HG03521 (cell line): ENCODE results near the gene PTPRN2.
"Not testable (repeated sequence)": the region's sequence is repeated elsewhere in the genome, so short reads cannot be mapped to it uniquely, and the experiment has no call there.

ENCODE experiments used
- ATAC-seq: cut with Tn5 transposase; IDR thresholded peaks from one replicate; pipeline ENCODE4 v1.9.1; 2021; ENCODE audit warnings: mild to moderate bottlenecking, moderate library complexity; ENCODE audit not compliant: unreplicated experiment

Gene PTPRN2

GRCh38 chr7:157908006-157908782 lies 679.4 kb downstream of the PTPRN2 start:
- ATAC-seq = no peak

DNA sequence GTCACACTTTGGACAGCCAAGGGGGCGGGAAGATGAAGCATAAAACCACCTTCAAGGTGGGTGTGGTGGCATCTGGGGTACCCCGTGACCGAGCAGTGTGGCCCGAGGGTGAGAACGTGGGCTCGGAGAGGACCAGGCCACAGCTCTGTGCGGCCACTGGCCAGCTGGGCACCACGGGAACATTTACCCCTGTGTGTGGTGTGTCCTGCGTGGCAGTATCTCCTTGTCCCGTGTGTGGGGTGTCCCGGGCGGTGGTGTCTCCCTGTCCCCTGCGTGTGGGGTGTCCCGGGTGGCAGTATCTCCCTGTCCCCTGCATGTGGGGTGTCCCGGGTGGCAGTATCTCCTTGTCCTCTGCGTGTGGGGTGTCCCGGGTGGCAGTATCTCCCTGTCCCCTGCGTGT lies 680.5 kb downstream of the PTPRN2 start:
- no peak for ATAC-seq

DNA sequence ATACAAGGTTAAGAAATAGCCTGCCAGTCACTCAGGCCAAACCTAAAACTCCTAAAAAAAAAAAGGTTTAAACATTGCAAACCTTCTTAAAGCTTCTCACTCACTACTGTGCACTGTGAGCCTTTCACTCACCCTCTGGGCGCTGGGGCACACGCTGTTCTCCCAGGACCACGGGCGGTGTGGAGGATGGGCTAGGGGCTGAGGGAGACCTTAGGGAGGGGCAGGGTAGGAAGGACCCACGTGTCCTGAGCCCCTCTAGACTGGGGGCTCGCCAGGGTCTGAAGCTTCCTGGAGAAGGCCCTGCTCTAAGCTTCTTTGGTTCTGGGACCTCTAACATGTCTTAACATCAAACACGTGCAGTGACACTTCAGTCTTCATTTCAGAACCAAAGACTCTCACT lies 681.0 kb downstream of the PTPRN2 start:
- ATAC-seq = no peak

- ATAC-seq = no peak
These were observed 681.8 kb downstream of the PTPRN2 start for GRCh38 chr7:157905651-157906461.

- ATAC-seq = no peak
These were observed 682.6 kb downstream of the PTPRN2 start for GRCh38 chr7:157904866-157905570.

GRCh38 chr7:157904211-157904865 lies 683.3 kb downstream of the PTPRN2 start:
- ATAC-seq = no peak

DNA sequence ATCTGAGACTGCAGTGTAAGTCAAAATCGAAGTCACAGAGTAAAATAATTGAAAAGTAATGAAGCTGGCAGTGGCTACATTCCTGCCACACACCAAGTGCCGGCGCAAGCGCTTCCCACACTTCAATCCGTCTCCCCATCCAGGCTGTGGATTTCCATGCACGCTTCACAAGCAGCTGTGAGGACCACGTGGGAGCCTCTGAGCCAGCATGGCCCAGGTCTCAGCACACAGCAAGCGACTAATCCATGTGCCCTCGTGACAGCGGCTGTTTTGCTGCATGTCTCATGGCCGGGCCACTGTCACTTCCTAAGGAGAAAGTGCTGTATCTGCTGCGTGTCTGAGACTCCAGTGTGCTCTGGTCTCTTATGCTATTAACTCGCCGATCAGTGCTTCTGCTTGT lies 683.9 kb downstream of the PTPRN2 start:
- no peak for ATAC-seq

GRCh38 chr7:157903296-157903695 lies 684.3 kb downstream of the PTPRN2 start:
- ATAC-seq = no peak

DNA sequence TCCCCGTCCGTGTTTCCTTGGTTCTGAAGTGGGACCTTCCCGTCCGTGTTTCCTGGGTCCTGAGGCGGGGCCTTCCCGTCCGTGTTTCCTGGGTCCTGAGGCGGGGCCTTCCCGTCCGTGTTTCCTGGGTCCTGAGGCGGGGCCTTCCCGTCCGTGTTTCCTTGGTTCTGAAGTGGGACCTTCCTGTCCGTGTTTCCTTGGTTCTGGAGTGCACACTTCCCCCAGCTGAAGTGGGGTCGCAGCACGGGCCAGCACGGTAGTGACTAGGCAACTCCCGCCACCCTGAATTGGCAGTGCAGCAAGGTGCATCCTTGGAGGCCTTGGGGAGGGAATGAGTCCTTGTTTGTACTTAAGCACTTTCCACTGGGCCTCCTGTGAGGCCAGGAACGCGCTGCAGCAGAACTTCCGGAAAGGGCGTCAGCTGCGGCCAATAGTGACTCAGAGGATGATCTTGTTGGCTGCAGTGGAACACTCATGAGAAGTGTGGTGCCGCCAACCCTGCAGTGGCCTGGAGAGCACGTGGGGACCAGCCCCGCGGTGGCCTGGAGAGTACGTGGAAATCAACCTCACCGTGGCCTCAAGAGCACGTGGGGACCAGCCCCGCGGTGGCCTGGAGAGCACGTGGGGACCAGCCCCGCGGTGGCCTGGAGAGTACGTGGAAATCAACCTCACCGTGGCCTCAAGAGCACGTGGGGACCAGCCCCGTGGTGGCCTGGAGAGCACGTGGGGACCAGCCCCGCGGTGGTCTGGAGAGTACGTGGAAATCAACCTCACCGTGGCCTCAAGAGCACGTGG lies 685.6 kb downstream of the PTPRN2 start:
- not testable (repeated sequence) for ATAC-seq

DNA sequence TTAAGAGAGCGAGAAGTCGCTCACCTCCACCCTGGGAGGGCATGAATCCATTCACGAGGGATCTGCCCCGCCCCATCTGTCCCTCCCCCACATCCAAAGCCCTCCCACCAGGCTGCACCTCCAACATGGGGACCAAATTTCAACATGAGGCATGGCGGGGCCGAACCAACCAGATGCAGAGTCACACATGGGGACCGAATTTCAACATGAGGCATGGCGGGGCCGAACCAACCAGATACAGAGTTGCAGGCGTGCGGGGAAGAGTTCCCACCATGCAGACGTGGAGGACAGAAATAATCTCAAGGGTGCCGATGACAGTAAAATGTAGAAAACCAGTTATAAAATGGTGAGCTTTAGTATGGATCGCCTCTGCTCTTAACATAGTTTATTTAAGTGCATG lies 686.5 kb downstream of the PTPRN2 start:
- no peak for ATAC-seq

DNA sequence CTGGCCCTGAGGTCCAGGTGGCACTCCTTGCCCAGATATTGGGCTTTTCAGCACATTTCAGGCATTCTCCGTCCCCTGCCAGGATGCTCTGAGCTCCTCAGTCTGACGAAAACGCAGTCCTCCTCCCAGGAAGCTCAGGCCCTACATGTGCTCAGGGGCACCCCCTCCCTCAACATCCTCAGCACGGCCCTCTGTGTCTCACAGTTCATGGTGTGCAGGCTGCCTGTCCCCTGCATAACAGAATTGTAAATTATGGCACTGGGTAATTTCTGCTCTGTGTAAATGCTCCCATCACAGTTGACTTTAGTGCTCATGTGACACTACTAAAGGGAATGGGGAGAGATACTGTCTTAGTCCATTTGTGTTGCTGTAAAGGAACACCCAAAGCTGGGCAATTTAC lies 687.1 kb downstream of the PTPRN2 start:
- no peak for ATAC-seq

GRCh38 chr7:157900011-157900410 lies 687.6 kb downstream of the PTPRN2 start:
- no peak for ATAC-seq

DNA sequence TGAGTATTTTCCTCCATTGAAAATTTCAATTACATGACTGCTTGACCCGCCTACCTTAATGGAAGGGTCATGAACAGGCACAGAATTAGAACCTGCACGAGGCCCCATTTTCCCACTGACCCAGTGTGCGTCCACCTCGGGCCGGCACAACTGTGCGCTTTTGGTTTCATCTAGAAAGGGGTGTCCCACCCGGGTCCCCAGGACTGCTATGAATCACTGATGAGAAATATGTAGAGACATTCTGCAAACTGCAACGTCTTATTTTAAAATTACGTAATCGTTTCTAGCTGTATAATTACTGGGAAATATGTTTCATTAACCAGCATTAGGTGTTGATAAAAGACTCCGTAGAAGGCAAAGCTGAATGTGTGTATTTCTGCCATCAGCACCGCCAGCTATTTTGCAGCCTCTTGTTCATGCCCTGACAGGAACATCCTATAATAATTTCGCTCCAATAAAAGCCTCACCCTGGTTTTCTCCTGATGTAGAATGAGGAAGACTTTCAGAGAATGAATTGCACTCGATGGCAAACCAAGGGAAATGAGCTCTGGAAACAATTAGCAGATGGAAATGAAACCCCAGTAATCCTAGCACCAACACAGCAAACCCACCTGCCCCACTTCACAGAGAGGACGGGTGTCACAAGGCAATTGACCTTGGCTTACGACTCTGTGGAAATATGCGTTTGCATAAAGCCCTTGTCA lies 688.7 kb downstream of the PTPRN2 start:
- no peak for ATAC-seq

DNA sequence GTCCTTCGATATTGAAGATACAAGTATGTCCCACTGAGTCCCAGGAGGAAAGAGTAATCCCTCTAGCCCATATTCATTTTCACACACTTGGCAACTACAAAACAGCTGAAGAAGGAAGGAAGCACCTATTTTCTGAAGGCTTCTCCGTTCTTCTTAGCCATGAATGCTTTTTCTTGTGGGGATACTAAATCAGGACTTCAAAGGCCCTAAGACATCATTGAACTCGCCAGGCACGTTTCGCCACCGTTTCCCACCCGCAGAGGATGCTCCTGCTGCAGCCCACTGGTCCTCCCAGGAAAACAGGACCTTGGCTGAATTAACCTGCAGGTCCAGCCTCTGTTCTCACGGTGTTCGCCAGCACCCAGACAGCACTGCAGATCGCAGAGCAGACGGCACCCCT lies 689.4 kb downstream of the PTPRN2 start:
- no peak for ATAC-seq

- no peak for ATAC-seq
These were observed 689.9 kb downstream of the PTPRN2 start for GRCh38 chr7:157897681-157898080.

- no peak for ATAC-seq
These were observed 690.7 kb downstream of the PTPRN2 start for GRCh38 chr7:157896774-157897555.

DNA sequence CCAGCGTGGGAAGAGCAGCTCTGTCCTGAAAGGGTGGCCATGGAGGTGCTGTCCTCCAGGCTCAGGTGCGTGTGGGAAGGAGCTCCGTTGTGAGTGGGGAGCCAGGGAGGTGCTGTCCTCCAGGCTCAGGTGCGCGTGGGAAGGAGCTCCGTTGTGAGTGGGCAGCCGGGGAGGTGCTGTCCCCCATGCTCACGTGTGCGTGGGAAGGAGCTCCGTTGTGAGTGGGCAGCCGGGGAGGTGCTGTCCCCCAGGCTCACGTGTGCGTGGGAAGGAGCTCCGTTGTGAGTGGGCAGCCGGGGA lies 691.3 kb downstream of the PTPRN2 start:
- not testable (repeated sequence) for ATAC-seq

- ATAC-seq = no peak
These were observed 691.9 kb downstream of the PTPRN2 start for GRCh38 chr7:157895520-157896375.
